Tibial artery (tissue), 4 donors: ENCODE measurements around the gene MAST1.
"Not testable (repeated sequence)": the region's sequence is repeated elsewhere in the genome, so short reads cannot be mapped to it uniquely, and the experiment has no call there.

Experiments
- DNase-seq, 2 donors: peaks; one replicate each; pipeline ENCODE4 v3.0.0-alpha.2; 2019
- H3K27ac ChIP-seq, 2 donors: fragments of 200-600 bp; sonication (generic) in 1 of 2; 1 replicate in 1 of 2; 2 replicates in 1 of 2; pipeline ENCODE4 v1.5.1; 2018 to 2019; ENCODE audit warnings: mild to moderate bottlenecking in 1 of 2
- H3K27me3 ChIP-seq, 2 donors: fragments of 200-600 bp; sonication (generic) in 1 of 2; one replicate each; pipeline versions ENCODE4 v1.5.1 to v1.6.0; 2016 to 2019
- H3K36me3 ChIP-seq, 3 donors: fragments of 200-600 bp; sonication (generic) in 2 of 3; one replicate each; pipeline ENCODE4 v1.5.1; 2016 to 2019; ENCODE audit warnings: mild to moderate bottlenecking in 2 of 3
- H3K4me1 ChIP-seq, 4 donors: fragments of 200-600 bp; sonication (generic) in 2 of 4; 1 replicate in 3 of 4; 2 replicates in 1 of 4; pipeline ENCODE4 v1.5.1; 2016 to 2019
- H3K4me3 ChIP-seq, 2 donors: fragments of 200-600 bp; sonication (generic) in 1 of 2; 1 replicate in 1 of 2; 2 replicates in 1 of 2; pipeline ENCODE4 v1.5.1; 2018 to 2019; ENCODE audit warnings: mild to moderate bottlenecking in 2 of 2
- H3K9me3 ChIP-seq, 3 donors: fragments of 200-600 bp; sonication (generic) in 1 of 3; one replicate each; pipeline ENCODE4 v1.5.1; 2016 to 2019
- CTCF ChIP-seq, 2 experiments: fragments of 200-600 bp in 1 of 2; fragments of 450-650 bp in 1 of 2; IDR thresholded peaks; one replicate each; pipeline ENCODE4 v1.5.1; 2017 to 2019; ENCODE audit warnings: antibody characterized with exemption in 2 of 2, mild to moderate bottlenecking in 1 of 2, moderate library complexity in 1 of 2
- intact Hi-C: fragments of 100-400 bp; cut with DNase I; formaldehyde crosslinking; loops from one replicate; pipeline ENCODE4 v1.15.0; 2023; ENCODE audit warnings: low total_unique reads

The MAST1 gene

GRCh38 chr19:12797141-12797587, 41.2 kb upstream of the MAST1 start:
- Histone ChIP-seq H3K27ac (no peak overlapping the region), H3K27me3 (no peaks in the 10 kb centered on the region), H3K4me3 (no peak overlapping the region), H3K4me1 (peaks cover 0 to 36% (median 28%) of the 10 kb centered on the region in 4 donors), H3K9me3 (no peaks in the 10 kb centered on the region), H3K36me3 (peaks cover 12 to 27% (median 25%) of the 10 kb centered on the region in 3 donors)
- TF ChIP-seq CTCF (IDR thresholded peaks at IDR 0.05) = no peak
- intact Hi-C loops = loop anchor here (2.0 to 10.0 kb wide), 2 partner anchors 30 to 1048 kb away; no protein-coding TSS in a partner anchor
- DNase-seq = no peak

- not testable (repeated sequence) for H3K9me3 ChIP-seq, H3K4me3 ChIP-seq, H3K27me3 ChIP-seq, DNase-seq, H3K27ac ChIP-seq
- intact Hi-C loops = loop anchor here (2.0 to 10.0 kb wide), 2 partner anchors 31 to 1047 kb away; no protein-coding TSS in a partner anchor
- Histone ChIP-seq H3K4me1 (peaks cover 0 to 40% (median 32%) of the 10 kb centered on the region in 4 donors), H3K36me3 (peaks cover 12 to 22% (median 21%) of the 10 kb centered on the region in 3 donors)
These were observed 40.7 kb upstream of the MAST1 start for GRCh38 chr19:12797607-12798006.

GRCh38 chr19:12799742-12800465, 38.4 kb upstream of the MAST1 start:
- Histone ChIP-seq H3K27me3 (no peaks in the 10 kb centered on the region), H3K27ac (peak overlapping the region in 1 of 2 donors; percentile 82), H3K4me3 (no peak overlapping the region), H3K4me1 (peaks cover 0 to 31% (median 24%) of the 10 kb centered on the region in 4 donors), H3K9me3 (no peaks in the 10 kb centered on the region), H3K36me3 (peaks cover 12 to 18% (median 18%) of the 10 kb centered on the region in 3 donors)
- intact Hi-C loops = loop anchor here (10.0 kb wide), 1 partner anchor 1045 kb away; no protein-coding TSS in a partner anchor
- DNase-seq = no peak
- no peak for TF ChIP-seq CTCF (IDR thresholded peaks at IDR 0.05)

GRCh38 chr19:12800466-12800770, 37.9 kb upstream of the MAST1 start:
- H3K27me3 ChIP-seq = no peaks in the 10 kb centered on the region
- H3K4me1 ChIP-seq = peaks cover 0 to 31% (median 23%) of the 10 kb centered on the region in 4 donors
- intact Hi-C loops = no loop called here
- no peaks in the 10 kb centered on the region for H3K9me3 ChIP-seq
- DNase-seq = no peak
- peaks cover 12 to 18% (median 18%) of the 10 kb centered on the region in 3 donors for H3K36me3 ChIP-seq
- peak overlapping the region in 1 of 2 donors; percentile 82 for H3K27ac ChIP-seq
- no peak for TF ChIP-seq CTCF (IDR thresholded peaks at IDR 0.05)
- H3K4me3 ChIP-seq = peak overlapping the region; percentile 65 to 66

- intact Hi-C loops = no loop called here
- peak overlapping the region; percentile 62 to 82 for H3K27ac ChIP-seq
- no peak for TF ChIP-seq CTCF (IDR thresholded peaks at IDR 0.05)
- H3K4me3 ChIP-seq = peak overlapping the region; percentile 65 to 66
- peak in 1 of 2 donors; percentile 71 for DNase-seq
- H3K4me1 ChIP-seq = peaks cover 0 to 27% (median 19%) of the 10 kb centered on the region in 4 donors
- H3K36me3 ChIP-seq = peaks cover 12 to 18% (median 18%) of the 10 kb centered on the region in 3 donors
- no peaks in the 10 kb centered on the region for H3K9me3 ChIP-seq
- H3K27me3 ChIP-seq = no peaks in the 10 kb centered on the region
These were observed 37.3 kb upstream of the MAST1 start for GRCh38 chr19:12800923-12801465.
